Kidney (tissue), 14 donors: ENCODE data around the gene SNAP29. TPM values are rescaled to one million over a fixed set of nuclear protein-coding genes. Genes with fewer than 3 reads are reported as not detected.

Source experiments
- DNase-seq, 5 donors: peaks; one replicate each; pipeline ENCODE4 v3.0.0-alpha.2; 2013 to 2020
- FAIRE-seq: peaks from 2 replicates; lab custom pipeline; 2012; peaks lifted over from hg19 to GRCh38; lab: Jason Lieb, UNC
- H3K27ac ChIP-seq, 2 donors: one replicate each; pipeline ENCODE4 v1.7.0; 2013; ENCODE audit warnings: low read depth in 2 of 2, low read length in 2 of 2, inconsistent platforms in 1 of 2
- H3K27me3 ChIP-seq: one replicate; pipeline ENCODE4 v1.7.1; 2013; ENCODE audit warnings: low read length, inconsistent platforms; ENCODE audit not compliant: control insufficient read depth, insufficient read depth
- H3K36me3 ChIP-seq, 3 donors: one replicate each; pipeline versions ENCODE4 v1.7.0 to v1.7.1; 2013; ENCODE audit warnings: low read length in 3 of 3, control low read depth in 1 of 3, inconsistent platforms in 1 of 3; ENCODE audit not compliant: insufficient read depth in 3 of 3, control insufficient read depth in 2 of 3
- H3K4me1 ChIP-seq, 3 donors: one replicate each; pipeline versions ENCODE4 v1.7.0 to v1.7.1; 2013; ENCODE audit warnings: low read length in 3 of 3, inconsistent platforms in 1 of 3, low read depth in 1 of 3; ENCODE audit not compliant: control insufficient read depth in 2 of 3, insufficient read depth in 2 of 3
- H3K4me3 ChIP-seq, 3 donors: one replicate each; pipeline versions ENCODE4 v1.7.0 to v1.8.1; 2013; ENCODE audit warnings: low read length in 3 of 3, control low read depth in 1 of 3, inconsistent platforms in 1 of 3
- H3K9ac ChIP-seq, 3 donors: one replicate each; pipeline versions ENCODE4 v1.7.0 to v1.7.1; 2013; ENCODE audit warnings: low read length in 3 of 3, control low read depth in 1 of 3, inconsistent platforms in 1 of 3
- H3K9me3 ChIP-seq, 3 donors: one replicate each; pipeline versions ENCODE4 v1.7.0 to v1.7.1; 2013; ENCODE audit warnings: low read length in 3 of 3, control low read depth in 1 of 3, inconsistent platforms in 1 of 3; ENCODE audit not compliant: control insufficient read depth in 2 of 3, insufficient read depth in 1 of 3
- CTCF ChIP-seq: IDR thresholded peaks from 3 replicates; pipeline ENCODE4 v1.5.1; 2012; ENCODE audit warnings: mild to moderate bottlenecking, moderate library complexity, borderline replicate concordance; ENCODE audit not compliant: insufficient read depth; ENCODE audit errors: extremely low read depth
- intact Hi-C: fragments of 100-400 bp; cut with DNase I; formaldehyde crosslinking; loops from one replicate; pipeline ENCODE4 v1.11.1; 2022
- polyA plus RNA-seq: library from polyadenylated mRNA; stranded (reverse); fragments of 350-450 nt; fragmentation: Illumina TruSeq; extraction: RNeasy Lipid Tissue Mini Kit (QIAGEN cat#74804); gene quantifications from one replicate; pipeline ENCODE4 v1.2.3, GENCODE V29; 2014; ENCODE audit warnings: low read depth, low replicate concordance; ENCODE audit not compliant: insufficient read depth
- total RNA-seq: library from RNA; stranded (reverse); fragmentation: NEBNext Ultra II Directional; extraction: Animal tissue kit (Norgen Biotek cat#: 25700); gene quantifications from one replicate; pipeline ENCODE4 v1.2.1, GENCODE V29; 2021
- donor health status: control.
- donor health status: control.
- donor health status: control.
- donor health status: control.
- donor health status: control.
- donor health status: DM: yes; HTN: yes; CAD: no.
- donor health status: Normal renal cell carcinoma (clear cell type).

SNAP29 gene
- total and polyA plus RNA-seq, 2 donors from 2014 or later: 25.4 to 26.8 TPM

DNA sequence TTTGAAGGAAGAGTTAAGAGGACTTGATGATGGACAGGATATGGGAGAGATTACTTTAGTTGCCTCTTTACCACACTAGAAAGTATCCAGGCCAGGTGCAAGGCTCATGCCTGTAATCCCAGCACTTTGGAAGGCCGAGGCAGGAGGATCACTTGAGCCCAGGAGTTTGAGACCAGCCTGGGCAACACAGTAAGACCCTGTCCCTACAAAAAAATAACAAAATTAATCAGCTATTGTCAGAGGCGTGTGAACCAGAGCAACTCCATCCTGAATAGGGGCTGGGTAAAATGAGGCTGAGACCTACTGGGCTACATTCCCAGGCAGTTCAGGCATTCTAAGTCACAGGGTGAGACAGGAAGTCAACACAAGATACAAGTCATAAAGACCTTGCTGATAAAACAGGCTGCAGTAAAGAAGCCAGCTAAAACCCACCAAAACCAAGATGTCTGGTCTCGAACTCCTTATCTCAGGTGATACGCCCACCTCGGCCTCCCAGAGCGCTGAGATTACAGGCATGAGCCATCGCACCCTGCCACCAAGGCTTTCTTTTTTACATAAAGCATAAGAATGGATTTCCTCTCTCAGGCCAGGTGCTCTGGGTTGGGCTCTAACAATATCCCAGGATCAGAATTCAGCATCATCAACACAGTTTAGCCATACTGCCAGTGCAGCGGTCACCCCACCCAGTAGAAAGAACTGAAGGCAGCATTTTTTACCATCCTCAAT, 18.0 kb upstream of the SNAP29 start:
- H3K9ac ChIP-seq: no peak overlapping the region
- DNase-seq (no peak), FAIRE-seq (no peak)
- no peaks in the 10 kb centered on the region for H3K36me3 ChIP-seq
- H3K27ac ChIP-seq: no peak overlapping the region
- no peaks in the 10 kb centered on the region for H3K27me3 ChIP-seq
- intact Hi-C loops: no loop called here
- no peak for TF ChIP-seq CTCF
- H3K4me3 ChIP-seq: no peak overlapping the region
- no peaks in the 10 kb centered on the region for H3K9me3 ChIP-seq
- H3K4me1 ChIP-seq: peaks cover 0 to 11% (median 3%) of the 10 kb centered on the region in 3 donors

GRCh38 chr22:20843501-20843900, 15.3 kb upstream of the SNAP29 start:
- no peak overlapping the region for H3K4me3 ChIP-seq
- no peak for DNase-seq
- intact Hi-C loops: no loop called here

GRCh38 chr22:20844055-20845037, 14.5 kb upstream of the SNAP29 start:
- Histone ChIP-seq H3K4me1 (peaks cover 0 to 11% (median 3%) of the 10 kb centered on the region in 3 donors), H3K9ac (no peak overlapping the region), H3K4me3 (no peak overlapping the region), H3K36me3 (no peaks in the 10 kb centered on the region), H3K27ac (no peak overlapping the region), H3K27me3 (no peaks in the 10 kb centered on the region), H3K9me3 (no peaks in the 10 kb centered on the region)
- FAIRE-seq (no peak), DNase-seq (no peak)
- no peak for TF ChIP-seq CTCF
- intact Hi-C loops: no loop called here

More at GRCh38 chr22:20843501-20843900, 15.3 kb upstream of the SNAP29 start:
- no peaks in the 10 kb centered on the region for H3K27me3 ChIP-seq
- no peaks in the 10 kb centered on the region for H3K9me3 ChIP-seq
- no peaks in the 10 kb centered on the region for H3K36me3 ChIP-seq
- no peak for FAIRE-seq
- no peak overlapping the region for H3K27ac ChIP-seq
- TF ChIP-seq CTCF: no peak
- H3K9ac ChIP-seq: no peak overlapping the region
- peaks cover 0 to 11% (median 3%) of the 10 kb centered on the region in 3 donors for H3K4me1 ChIP-seq
